ENCODE data around the gene ZNF488.
"Not testable (repeated sequence)": the region's sequence is repeated elsewhere in the genome, so short reads cannot be mapped to it uniquely, and the experiment has no call there.

The ZNF488 gene

GRCh38 chr10:47384148-47384921, at the start of gene ZNF488:
ZNF488 (minus strand) TSS chr10:47384293; CDS start chr10:47368829, 15,464 bp downstream.
- DNase-seq: peak; percentile 36

GRCh38 chr10:47425813-47426419, 41.8 kb upstream of the ZNF488 start:
- no peak for DNase-seq

- DNase-seq: no peak
Measured at GRCh38 chr10:47424231-47424630, 40.1 kb upstream of the ZNF488 start.

GRCh38 chr10:47423476-47423875, 39.4 kb upstream of the ZNF488 start:
- no peak for DNase-seq

- no peak for DNase-seq
Measured at GRCh38 chr10:47421057-47421952, 37.2 kb upstream of the ZNF488 start.

- no peak for DNase-seq
Measured at GRCh38 chr10:47420305-47421056, 36.4 kb upstream of the ZNF488 start.

- no peak for DNase-seq
Measured at GRCh38 chr10:47419421-47419820, 35.3 kb upstream of the ZNF488 start.

- DNase-seq: no peak
Measured at GRCh38 chr10:47418966-47419365, 34.9 kb upstream of the ZNF488 start.

- DNase-seq: no peak
Measured at GRCh38 chr10:47418321-47418720, 34.2 kb upstream of the ZNF488 start.

GRCh38 chr10:47416305-47417218, 32.5 kb upstream of the ZNF488 start:
- DNase-seq: not testable (repeated sequence)

- DNase-seq: no peak
Measured at GRCh38 chr10:47415520-47416304, 31.6 kb upstream of the ZNF488 start.

- DNase-seq: no peak
Measured at GRCh38 chr10:47414752-47415519, 30.8 kb upstream of the ZNF488 start.

- no peak for DNase-seq
Measured at GRCh38 chr10:47414227-47414592, 30.1 kb upstream of the ZNF488 start.

GRCh38 chr10:47413531-47414226, 29.6 kb upstream of the ZNF488 start:
- DNase-seq: no peak

- DNase-seq: no peak
Measured at GRCh38 chr10:47412869-47413268, 28.8 kb upstream of the ZNF488 start.

- DNase-seq: no peak
Measured at GRCh38 chr10:47412177-47412730, 28.2 kb upstream of the ZNF488 start.

- DNase-seq: no peak
Measured at GRCh38 chr10:47410862-47411261, 26.8 kb upstream of the ZNF488 start.

GRCh38 chr10:47410271-47410670, 26.2 kb upstream of the ZNF488 start:
- DNase-seq: no peak

GRCh38 chr10:47409866-47410256, 25.8 kb upstream of the ZNF488 start:
- no peak for DNase-seq
